GM18511 (cell line): ENCODE data around the gene ZCCHC17.
A peak's percentile ranks its signal among the peaks of the same experiment; 100 is the strongest.
"Not testable (repeated sequence)": the region's sequence is repeated elsewhere in the genome, so short reads cannot be mapped to it uniquely, and the experiment has no call there.

Experiments
- ATAC-seq: cut with Tn5 transposase; IDR thresholded peaks from one replicate; pipeline ENCODE4 v1.9.1; 2021; ENCODE audit warnings: mild to moderate bottlenecking, moderate library complexity; ENCODE audit not compliant: unreplicated experiment

ZCCHC17 gene, protein sequence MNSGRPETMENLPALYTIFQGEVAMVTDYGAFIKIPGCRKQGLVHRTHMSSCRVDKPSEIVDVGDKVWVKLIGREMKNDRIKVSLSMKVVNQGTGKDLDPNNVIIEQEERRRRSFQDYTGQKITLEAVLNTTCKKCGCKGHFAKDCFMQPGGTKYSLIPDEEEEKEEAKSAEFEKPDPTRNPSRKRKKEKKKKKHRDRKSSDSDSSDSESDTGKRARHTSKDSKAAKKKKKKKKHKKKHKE

DNA sequence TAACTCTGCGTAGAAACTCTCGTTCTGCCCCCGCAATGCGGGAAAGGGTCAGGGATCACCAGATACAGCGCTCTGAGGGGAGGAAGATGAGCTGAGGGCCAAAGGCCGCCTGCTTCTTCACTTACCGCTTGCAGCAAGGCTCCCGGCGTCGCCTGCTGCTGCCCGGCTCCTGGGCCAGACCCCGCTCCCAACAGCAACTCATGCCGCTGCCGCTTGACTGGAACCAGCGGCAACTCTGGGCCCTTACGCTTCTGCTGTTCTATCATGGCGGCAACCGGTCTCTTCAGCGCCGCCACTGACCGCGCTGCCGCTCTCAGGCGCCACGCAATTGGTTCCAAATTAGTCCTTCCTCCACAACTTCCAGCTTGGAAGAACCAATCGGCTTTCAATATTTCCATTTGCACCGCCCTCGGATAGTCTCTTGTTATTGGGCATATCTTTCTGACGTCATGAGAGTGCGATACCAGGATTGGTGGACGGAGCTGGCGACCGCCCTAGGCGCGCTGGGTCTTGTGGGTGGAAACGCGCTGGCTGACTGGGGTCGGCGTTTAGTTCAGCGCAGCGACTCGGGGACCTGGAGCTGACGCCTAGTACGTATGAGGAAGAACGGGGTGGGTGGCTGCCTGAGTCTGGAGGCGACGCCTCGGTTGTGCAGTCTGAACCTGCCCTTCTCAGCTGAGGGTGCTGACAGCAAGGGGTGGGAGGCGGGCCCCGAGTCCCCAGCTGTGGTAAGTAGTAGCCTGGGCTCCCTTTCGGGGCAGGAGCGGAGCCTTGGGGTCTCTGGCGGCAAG lies at the start of gene ZCCHC17, which contains the start of gene SNRNP40:
Gene ZCCHC17, plus strand, starts transcription at position 547 of the 791 bp plus-strand sequence. CDS start 13,067 bp downstream, outside the sequence.
Gene SNRNP40, minus strand, starts transcription at position 303 of the 791 bp plus-strand sequence. Its CDS starts 37 bp downstream, at position 266.
- peak; percentile 98 for ATAC-seq

GRCh38 chr1:31248276-31248675 lies 48.6 kb upstream of the ZCCHC17 start:
- no peak for ATAC-seq

GRCh38 chr1:31249854-31250253 lies 47.0 kb upstream of the ZCCHC17 start:
- ATAC-seq = no peak

DNA sequence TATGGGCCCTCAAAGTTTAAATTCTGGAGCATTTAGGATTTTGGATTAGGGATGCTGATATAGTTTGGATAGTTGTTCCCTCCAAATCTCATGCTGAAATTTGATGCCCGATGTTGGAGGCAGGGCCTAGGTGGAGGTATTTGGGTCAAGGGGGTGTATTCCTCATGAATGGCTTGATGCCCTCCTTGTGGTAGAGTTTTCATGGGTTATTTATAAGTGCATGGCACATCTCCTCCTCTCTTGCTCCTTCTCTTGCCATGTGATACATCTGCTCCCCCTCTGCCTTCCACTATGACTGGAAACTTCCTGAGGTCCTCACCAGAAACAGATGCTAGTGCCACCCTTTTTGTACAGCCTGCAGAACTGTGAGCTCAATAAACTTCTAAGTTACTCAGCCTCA lies 39.6 kb upstream of the ZCCHC17 start:
- ATAC-seq = no peak

DNA sequence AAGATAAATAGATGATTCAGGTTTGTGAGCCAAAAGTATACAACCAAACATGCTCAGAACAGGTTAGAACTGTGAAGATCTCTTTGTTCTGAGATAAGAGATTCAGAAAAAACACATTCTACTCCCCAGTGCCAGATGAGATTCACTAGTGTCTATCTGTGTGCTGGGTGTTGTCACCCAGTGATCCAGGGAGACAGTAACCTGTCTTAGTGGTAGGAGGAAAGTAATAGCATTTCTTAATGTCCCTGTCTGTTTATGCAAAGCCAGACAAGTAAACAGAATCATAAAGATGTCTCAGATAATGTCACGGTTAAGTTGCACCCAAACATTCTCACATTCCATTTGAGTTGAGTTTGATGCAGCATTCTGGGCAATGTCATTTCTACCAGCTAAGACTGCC lies 38.3 kb upstream of the ZCCHC17 start:
- no peak for ATAC-seq

DNA sequence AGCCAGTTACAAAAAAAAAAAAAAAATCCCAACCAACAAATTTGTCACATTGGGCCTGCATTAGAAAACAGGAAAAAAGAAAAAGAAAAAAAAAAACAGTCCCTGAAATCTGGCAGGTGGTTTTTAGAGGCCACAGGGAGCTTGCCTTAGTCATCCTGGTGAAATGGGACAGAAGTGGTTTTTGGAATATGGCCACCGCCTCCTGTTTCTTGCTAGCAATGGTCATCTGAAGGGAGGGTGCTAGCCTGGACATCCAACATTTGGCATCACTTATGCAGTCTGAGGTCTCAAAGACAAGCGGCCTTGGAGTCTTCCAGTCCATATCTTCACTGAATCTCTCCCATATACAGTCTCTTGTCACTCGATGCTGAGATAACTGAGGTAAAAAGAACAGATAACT lies 37.1 kb upstream of the ZCCHC17 start:
- no peak for ATAC-seq

DNA sequence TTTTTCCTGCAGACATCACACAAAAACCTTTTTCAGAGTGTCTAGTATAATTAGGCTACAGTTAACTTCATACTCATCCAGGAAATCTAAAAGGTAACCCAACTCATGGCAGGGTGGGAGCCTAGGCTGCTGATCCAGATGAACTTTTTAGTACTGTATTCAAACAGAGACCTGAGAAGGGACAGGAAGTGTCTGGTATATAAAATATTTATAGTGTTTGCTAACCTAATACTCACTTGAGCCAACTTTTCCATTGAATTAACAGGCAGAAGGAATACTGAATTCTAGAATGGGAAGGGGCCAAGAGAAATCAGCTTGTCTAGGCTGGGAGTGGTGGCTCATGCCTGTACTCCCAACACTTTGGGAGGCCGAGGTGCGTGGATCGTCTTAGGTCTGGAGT lies 34.9 kb upstream of the ZCCHC17 start:
- ATAC-seq = no peak

DNA sequence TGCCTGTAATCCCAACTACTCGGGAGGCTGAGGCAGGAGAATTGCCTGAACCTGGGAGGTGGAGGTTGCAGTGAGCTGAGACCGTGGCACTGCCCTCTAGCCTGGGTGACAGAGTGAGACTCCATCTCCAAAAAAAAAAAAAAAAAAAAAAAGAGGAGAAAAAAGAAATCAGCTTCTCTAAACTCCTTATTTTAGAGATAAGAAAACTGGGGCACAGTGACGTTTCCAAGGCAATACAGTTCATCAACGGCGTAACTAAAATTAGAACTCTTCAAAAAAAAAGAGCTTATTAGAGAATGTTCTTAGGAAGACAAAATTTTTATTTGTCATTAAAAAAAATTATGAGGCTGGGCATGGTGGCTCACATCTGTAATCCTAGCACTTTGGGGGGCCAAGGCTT lies 34.4 kb upstream of the ZCCHC17 start:
- ATAC-seq = not testable (repeated sequence)

DNA sequence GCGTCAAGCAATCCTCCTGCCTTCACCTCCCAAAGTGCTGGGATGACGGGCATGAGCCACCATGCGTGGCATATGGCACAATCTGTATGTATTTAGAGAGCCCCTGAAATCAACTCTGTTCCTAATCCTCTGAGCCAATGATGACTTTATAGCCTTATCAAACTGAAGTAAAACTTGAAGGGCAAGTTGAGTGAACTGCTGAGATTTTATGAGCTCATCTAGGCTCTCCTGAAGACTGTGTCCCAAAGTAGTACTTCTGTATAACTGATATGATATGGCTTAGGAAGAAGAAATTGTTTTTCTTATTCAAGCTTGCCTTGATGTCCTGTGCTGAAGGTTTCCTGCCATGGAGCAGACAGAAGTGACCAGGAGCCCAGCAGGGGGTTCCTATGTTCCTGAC lies 33.4 kb upstream of the ZCCHC17 start:
- ATAC-seq = no peak

- no peak for ATAC-seq
These were observed 31.9 kb upstream of the ZCCHC17 start for GRCh38 chr1:31264790-31265386.

DNA sequence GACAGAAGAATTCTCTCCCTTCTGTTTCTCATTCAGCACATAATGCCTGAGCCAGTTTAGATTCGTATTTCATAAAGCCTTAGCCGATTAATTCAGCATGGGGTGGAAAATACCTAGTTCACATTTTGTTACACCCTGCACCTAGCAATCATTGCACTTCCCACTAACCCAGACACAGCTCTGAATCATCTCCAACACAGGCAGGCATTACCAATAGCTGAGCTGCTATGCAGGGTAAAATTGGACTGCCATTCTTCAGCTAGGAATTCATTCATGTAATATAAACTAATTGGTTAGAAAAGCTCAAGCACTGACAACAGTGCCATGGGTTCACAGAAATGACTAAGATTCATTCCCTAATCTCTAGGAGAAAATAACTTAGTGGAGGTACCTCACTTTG lies 30.3 kb upstream of the ZCCHC17 start:
- no peak for ATAC-seq

- ATAC-seq = no peak
These were observed 24.5 kb upstream of the ZCCHC17 start for GRCh38 chr1:31272369-31272768.

DNA sequence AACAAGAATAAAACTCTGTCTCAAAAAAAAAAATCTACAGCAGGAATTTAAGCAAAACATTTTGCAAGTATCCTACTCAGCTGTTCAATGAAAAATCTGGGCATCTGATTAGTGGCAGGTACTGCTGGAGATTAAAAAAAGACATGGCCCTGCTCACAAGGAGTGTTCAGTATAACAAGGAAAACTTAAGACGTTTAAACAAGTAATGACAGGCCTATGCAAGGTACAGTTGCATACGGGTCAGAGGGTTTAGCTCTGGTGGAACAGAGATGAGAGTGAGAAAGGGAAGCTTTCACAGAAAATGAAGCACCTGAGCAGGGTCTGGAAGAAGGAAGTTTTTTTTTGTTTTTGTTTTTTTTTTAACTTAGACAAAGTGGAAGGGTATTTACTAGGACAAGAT lies 23.2 kb upstream of the ZCCHC17 start:
- ATAC-seq = no peak

GRCh38 chr1:31282426-31282825 lies 14.4 kb upstream of the ZCCHC17 start:
- ATAC-seq = not testable (repeated sequence)

DNA sequence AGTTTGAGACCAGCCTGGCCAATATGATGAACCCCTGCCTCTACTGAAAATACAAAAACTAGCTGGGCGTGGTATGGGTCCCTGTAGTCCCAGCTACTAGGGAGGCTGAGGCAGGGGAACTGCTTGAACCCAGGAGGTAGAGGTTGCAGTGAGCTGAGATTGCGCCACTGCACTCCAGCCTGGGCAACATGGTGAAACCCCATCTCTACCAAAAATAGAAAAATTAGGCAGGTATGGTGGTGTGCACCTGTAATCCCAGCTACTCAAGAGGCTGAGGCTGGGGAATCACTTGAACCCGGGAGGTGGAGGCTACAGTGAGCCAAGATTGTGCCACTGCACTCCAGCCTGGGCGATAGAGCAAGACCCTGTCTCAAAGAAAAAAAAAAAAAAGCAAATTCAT lies 9.0 kb upstream of the ZCCHC17 start:
- not testable (repeated sequence) for ATAC-seq

- no peak for ATAC-seq
These were observed 7.8 kb upstream of the ZCCHC17 start for GRCh38 chr1:31289021-31289420.

DNA sequence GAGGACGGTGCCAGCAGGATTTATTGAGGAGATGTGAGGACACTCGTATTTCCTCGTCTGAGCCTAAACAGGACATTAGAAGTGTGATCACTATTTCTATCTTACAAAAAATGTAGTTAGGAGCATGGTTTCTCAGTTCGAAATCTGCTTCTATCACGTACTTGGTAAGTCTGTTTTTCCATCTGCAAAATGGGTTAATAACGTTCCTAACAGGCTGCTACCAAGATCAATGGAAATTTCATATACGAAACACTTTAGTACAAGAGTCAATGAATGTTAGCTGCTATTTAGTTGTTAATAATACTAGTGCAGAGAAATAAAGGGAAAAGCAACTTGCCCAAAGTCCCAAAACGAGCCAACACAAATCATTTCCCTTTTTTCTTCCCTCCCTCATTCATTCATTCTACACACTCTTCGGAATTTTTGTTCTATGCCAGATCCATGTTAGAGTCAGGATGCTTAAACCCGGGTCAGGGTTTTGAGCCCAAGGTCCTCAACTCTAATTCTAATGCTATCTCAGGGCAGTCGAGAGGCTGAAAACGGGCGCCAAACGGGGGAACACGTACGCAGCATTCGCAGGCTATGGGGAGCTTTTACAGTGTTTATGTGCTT lies 852 bp upstream of the ZCCHC17 start:
- no peak for ATAC-seq

DNA sequence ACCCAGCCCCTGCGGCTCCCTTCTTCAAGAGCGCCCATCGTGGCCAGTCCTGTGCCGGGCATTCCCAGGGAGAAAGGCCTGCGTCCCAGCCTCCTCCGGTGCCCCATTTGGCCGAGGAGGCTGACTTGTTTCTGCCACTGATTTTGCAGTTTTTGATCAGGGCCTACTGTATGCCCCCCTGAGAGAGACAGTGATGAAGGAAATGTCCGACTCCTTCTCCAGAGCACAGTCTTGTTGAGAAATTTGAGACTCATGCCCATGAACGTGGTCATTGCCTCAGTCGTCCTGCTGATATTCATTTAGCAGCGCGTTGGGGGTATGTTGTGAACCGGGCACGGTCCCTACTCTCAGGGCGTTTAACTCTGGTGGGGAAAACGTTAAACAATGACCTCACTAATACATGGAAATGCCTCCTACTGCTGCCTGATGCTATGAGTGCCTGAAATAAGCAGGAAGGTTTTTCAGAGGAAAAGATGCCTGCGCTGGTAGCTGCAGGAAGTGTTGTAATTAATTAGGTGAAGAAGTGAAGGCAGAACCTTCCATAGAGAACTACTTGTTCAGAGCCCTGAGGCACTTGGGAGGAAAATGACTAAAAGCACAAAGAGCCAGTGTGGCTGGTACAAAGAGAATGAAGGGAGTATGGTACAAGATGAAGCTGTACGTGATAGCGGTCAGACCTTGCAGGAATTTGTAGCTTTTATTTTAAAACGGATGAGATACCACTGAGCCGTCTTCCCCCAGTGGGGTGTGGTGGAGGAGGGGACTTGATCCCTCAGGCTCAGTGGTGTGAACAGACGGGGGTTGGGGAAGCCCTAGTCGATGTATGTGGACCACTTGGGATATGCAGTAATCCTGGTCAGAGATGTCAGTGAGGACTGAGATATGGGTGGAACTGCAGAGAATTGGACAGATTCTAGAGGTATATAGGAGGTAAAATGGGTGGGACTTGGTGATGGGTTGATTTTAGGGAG lies 730 bp downstream of the ZCCHC17 start:
- ATAC-seq = no peak

DNA sequence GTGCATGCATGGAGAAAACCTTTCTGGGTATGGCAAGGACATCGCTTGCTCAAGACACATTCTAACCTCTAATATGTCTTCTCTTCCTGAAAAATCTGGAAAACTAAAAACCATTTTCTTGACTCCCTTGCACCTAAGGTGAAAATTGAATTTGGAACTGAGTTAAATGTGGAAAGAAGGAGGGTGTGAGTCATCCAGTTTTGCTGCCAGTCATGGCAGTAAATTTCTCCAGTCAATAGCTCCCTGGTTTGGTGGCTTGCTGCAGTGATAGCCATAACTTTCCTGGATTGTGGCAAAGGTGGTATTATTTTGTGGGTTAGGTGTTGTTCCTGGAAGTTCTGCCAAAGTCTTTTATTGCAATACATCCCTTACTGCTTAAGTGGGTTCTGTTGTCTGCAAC lies 2.5 kb downstream of the ZCCHC17 start:
- ATAC-seq = no peak

GRCh38 chr1:31300193-31300592 lies 3.4 kb downstream of the ZCCHC17 start:
- no peak for ATAC-seq
